K562 (cell line): ENCODE results near the gene RAB1B. TPM values are rescaled to one million over a fixed set of nuclear protein-coding genes. Genes with fewer than 3 reads are reported as not detected.

Source experiments
- FOXK1 ChIP-seq: sonication (generic); formaldehyde crosslinking; IDR thresholded peaks from 2 replicates; pipeline ENCODE4 v1.8.0; 2022; ENCODE audit warnings: missing genetic modification reagents, mild to moderate bottlenecking, borderline replicate concordance
- FOXM1 ChIP-seq, 2 experiments: fragments of 450-650 bp in 1 of 2; sonication (generic) in 1 of 2; formaldehyde crosslinking in 1 of 2; IDR thresholded peaks; 2 replicates each; pipeline versions ENCODE4 v1.6.1 to v1.9.0; 2017 to 2022; ENCODE audit warnings: low read depth in 2 of 2, mild to moderate bottlenecking in 2 of 2, missing genetic modification reagents in 1 of 2, moderate library complexity in 1 of 2
- GABPB1 ChIP-seq: sonication (generic); formaldehyde crosslinking; IDR thresholded peaks from 2 replicates; pipeline ENCODE4 v1.8.0; 2022; ENCODE audit warnings: mild to moderate bottlenecking, missing genetic modification reagents
- HDAC6 ChIP-seq: IDR thresholded peaks from 2 replicates; pipeline ENCODE4 v1.6.1; 2012; ENCODE audit warnings: low read depth, mild to moderate bottlenecking, control low read depth, inconsistent platforms, low read length, moderate library complexity
- HEY1 ChIP-seq: fragments of 250-450 bp; sonication (Bioruptor Pico); IDR thresholded peaks from 2 replicates; pipeline ENCODE4 v1.5.0; 2020; ENCODE audit warnings: mild to moderate bottlenecking, moderate library complexity, borderline replicate concordance
- HMGN3 ChIP-seq: IDR thresholded peaks from 2 replicates; pipeline ENCODE4 v1.6.1; 2011; ENCODE audit warnings: borderline replicate concordance, low read depth, mild to moderate bottlenecking, mixed read lengths, low read length; ENCODE audit not compliant: insufficient read length; ENCODE audit errors: extremely low read depth
- JUNB ChIP-seq: fragments of 450-650 bp; formaldehyde crosslinking; conservative IDR thresholded peaks from 2 replicates; pipeline ENCODE4 v1.4.0; 2020; ENCODE audit warnings: mild to moderate bottlenecking
- MAFF ChIP-seq: IDR thresholded peaks from 2 replicates; pipeline ENCODE4 v1.6.1; 2012; ENCODE audit warnings: low read length, improper control_type of control experiment
- MTA3 ChIP-seq: fragments of 450-650 bp; formaldehyde crosslinking; IDR thresholded peaks from 2 replicates; pipeline ENCODE4 v1.6.1; 2017; ENCODE audit warnings: mild to moderate bottlenecking, borderline replicate concordance
- NELFE ChIP-seq: IDR thresholded peaks from 2 replicates; pipeline ENCODE4 v1.6.1; 2011; ENCODE audit warnings: mild to moderate bottlenecking; ENCODE audit not compliant: insufficient read depth, insufficient read length
- PML ChIP-seq: IDR thresholded peaks from 2 replicates; pipeline ENCODE4 v1.6.1; 2012; ENCODE audit warnings: low read length, inconsistent platforms
- PTBP1 ChIP-seq: fragments of 200-400 bp; formaldehyde crosslinking; IDR thresholded peaks from 2 replicates; pipeline ENCODE4 v1.6.1; 2017; ENCODE audit warnings: low read depth, low read length
- SREBF1 ChIP-seq: fragments of 150-350 bp; IDR thresholded peaks from 2 replicates; pipeline ENCODE4 v1.6.1; 2014; ENCODE audit warnings: antibody characterized with exemption, low read depth, low read length, borderline replicate concordance
- ZNF316 ChIP-seq: fragments of 450-650 bp; IDR thresholded peaks from 2 replicates; pipeline ENCODE4 v1.6.1; 2016
- ZNF696 ChIP-seq: fragments of 250-450 bp; sonication (Bioruptor Pico); conservative IDR thresholded peaks from 2 replicates; pipeline ENCODE4 v1.4.0; 2020; ENCODE audit warnings: mild to moderate bottlenecking, moderate library complexity
- polyA plus RNA-seq, 8 experiments: library from polyadenylated mRNA; depleted of rRNA in 4 of 8; stranded (reverse) in 5 of 8; unstranded in 3 of 8; fragments of >200 nt; fragmentation: Nextera tagmentation in 2 of 8; fragmentation: Illumina TruSeq in 1 of 8; extraction: Ambion mirVana in 2 of 8; extraction: Trizol in 1 of 8; gene quantifications; 2 replicates each; pipeline versions ENCODE4 v1.2.1 to v1.2.3, GENCODE V29; 2011 to 2014; ENCODE audit warnings: inconsistent platforms in 1 of 8, missing spikeins in 1 of 8
- total RNA-seq, 7 experiments: library from RNA; depleted of rRNA in 6 of 7; stranded (reverse); fragments of >200 nt in 6 of 7; fragmentation: Illumina TruSeq in 2 of 7; extraction: Trizol in 2 of 7; gene quantifications; 2 replicates each; pipeline versions ENCODE4 v1.2.1 to v1.2.3, GENCODE V29; 2011 to 2021; ENCODE audit warnings: low replicate concordance in 1 of 7
- TF ChIP-seq, protein P1 (sequence below), 2 experiments: fragments of 250-450 bp in 1 of 2; fragments of 450-650 bp in 1 of 2; sonication (Bioruptor Pico) in 1 of 2; IDR thresholded peaks; 2 replicates each; pipeline versions ENCODE4 v1.6.1 to v1.8.0; 2016 to 2021; ENCODE audit warnings: mild to moderate bottlenecking in 2 of 2, moderate library complexity in 2 of 2, missing compliant biosample characterization in 1 of 2, missing genetic modification characterization in 1 of 2
- TF ChIP-seq, protein P2 (sequence below), 2 experiments: fragments of 450-650 bp; IDR thresholded peaks; 2 replicates each; pipeline ENCODE4 v1.6.1; 2016; ENCODE audit warnings: mild to moderate bottlenecking in 2 of 2, borderline replicate concordance in 1 of 2, low read depth in 1 of 2, moderate library complexity in 1 of 2

Gene RAB1B
- total and polyA plus RNA-seq, 9 of the 15 experiments (the other 6 are each of a cell fraction or from before 2014, with no cell fraction given) = 5.6 to 146 (median 98.6) TPM

DNA sequence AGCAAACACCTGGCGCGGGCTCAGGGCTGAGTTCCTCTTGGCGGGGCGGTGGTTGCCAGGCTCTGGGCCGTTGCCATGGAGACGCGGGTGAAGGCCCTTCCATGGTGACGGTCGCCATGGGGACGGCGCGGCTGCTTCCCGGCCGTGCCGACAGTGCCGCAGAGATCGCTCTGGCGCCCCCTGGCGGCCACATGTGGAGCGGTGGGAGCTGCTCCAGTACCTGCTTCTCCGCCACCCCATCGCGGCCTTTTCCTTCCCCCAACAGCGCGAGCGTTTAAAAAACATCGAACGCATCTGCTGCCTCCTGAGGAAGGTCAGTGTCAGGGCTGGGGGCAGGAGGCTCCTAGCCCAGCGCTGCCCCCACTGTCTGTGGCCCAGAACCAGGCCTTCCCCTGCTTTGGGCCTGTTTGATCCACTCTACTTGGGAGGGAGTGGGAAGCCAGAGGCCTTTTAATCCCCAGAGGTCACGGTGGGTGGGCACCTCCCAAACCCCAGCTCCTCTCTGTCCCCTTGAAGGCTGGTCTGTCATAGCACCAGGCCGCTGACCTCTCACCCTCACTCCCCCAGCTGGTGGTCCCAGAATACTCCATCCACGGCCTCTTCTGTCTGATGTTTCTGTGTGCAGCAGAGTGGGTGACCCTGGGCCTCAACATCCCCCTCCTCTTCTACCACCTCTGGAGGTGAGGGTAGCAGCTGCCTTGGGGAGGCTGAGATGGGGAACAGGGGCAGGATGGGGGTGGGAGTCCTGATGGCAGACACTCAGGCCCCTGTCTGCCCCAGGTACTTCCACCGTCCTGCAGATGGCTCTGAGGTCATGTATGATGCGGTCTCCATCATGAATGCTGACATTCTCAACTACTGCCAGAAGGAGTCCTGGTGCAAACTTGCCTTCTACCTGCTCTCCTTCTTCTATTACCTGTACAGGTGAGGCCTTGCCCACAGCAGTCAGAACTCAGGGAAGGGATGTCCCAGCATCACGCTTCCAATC lies 14.3 kb downstream of the RAB1B start (continued):
- TF ChIP-seq, protein P1, sequence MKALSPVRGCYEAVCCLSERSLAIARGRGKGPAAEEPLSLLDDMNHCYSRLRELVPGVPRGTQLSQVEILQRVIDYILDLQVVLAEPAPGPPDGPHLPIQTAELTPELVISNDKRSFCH (CRISPR knock-in tag; IDR thresholded peaks at IDR 0.05) = no peak
- TF ChIP-seq, protein P1 (tag; IDR thresholded peaks at IDR 0.05) = no peak
- TF ChIP-seq NELFE (no peak), PML (0 out of 2 replicates have a peak, but pooled peaks have one; percentile 13), ZNF696 (CRISPR knock-in tag) (no peak), HEY1 (no peak), HDAC6 (0 out of 2 replicates have a peak, but pooled peaks have one; percentile 69), MAFF (no peak), GABPB1 (CRISPR knock-in tag) (peak; percentile 77), HMGN3 (peak; percentile 83), ZNF316 (no peak), FOXK1 (CRISPR knock-in tag) (no peak), PTBP1 (no peak), MTA3 (peak; percentile 49; the same call in 1 of the 2 replicates), SREBF1 (no peak), JUNB (CRISPR knock-in tag) (no peak), FOXM1 (IDR thresholded peaks at IDR 0.05; ENCODE audit: low read depth) (no peak), FOXM1 (CRISPR knock-in tag; IDR thresholded peaks at IDR 0.05; ENCODE audit: low read depth) (0 out of 2 replicates have a peak, but pooled peaks have one; percentile 7)
- TF ChIP-seq, protein P2, sequence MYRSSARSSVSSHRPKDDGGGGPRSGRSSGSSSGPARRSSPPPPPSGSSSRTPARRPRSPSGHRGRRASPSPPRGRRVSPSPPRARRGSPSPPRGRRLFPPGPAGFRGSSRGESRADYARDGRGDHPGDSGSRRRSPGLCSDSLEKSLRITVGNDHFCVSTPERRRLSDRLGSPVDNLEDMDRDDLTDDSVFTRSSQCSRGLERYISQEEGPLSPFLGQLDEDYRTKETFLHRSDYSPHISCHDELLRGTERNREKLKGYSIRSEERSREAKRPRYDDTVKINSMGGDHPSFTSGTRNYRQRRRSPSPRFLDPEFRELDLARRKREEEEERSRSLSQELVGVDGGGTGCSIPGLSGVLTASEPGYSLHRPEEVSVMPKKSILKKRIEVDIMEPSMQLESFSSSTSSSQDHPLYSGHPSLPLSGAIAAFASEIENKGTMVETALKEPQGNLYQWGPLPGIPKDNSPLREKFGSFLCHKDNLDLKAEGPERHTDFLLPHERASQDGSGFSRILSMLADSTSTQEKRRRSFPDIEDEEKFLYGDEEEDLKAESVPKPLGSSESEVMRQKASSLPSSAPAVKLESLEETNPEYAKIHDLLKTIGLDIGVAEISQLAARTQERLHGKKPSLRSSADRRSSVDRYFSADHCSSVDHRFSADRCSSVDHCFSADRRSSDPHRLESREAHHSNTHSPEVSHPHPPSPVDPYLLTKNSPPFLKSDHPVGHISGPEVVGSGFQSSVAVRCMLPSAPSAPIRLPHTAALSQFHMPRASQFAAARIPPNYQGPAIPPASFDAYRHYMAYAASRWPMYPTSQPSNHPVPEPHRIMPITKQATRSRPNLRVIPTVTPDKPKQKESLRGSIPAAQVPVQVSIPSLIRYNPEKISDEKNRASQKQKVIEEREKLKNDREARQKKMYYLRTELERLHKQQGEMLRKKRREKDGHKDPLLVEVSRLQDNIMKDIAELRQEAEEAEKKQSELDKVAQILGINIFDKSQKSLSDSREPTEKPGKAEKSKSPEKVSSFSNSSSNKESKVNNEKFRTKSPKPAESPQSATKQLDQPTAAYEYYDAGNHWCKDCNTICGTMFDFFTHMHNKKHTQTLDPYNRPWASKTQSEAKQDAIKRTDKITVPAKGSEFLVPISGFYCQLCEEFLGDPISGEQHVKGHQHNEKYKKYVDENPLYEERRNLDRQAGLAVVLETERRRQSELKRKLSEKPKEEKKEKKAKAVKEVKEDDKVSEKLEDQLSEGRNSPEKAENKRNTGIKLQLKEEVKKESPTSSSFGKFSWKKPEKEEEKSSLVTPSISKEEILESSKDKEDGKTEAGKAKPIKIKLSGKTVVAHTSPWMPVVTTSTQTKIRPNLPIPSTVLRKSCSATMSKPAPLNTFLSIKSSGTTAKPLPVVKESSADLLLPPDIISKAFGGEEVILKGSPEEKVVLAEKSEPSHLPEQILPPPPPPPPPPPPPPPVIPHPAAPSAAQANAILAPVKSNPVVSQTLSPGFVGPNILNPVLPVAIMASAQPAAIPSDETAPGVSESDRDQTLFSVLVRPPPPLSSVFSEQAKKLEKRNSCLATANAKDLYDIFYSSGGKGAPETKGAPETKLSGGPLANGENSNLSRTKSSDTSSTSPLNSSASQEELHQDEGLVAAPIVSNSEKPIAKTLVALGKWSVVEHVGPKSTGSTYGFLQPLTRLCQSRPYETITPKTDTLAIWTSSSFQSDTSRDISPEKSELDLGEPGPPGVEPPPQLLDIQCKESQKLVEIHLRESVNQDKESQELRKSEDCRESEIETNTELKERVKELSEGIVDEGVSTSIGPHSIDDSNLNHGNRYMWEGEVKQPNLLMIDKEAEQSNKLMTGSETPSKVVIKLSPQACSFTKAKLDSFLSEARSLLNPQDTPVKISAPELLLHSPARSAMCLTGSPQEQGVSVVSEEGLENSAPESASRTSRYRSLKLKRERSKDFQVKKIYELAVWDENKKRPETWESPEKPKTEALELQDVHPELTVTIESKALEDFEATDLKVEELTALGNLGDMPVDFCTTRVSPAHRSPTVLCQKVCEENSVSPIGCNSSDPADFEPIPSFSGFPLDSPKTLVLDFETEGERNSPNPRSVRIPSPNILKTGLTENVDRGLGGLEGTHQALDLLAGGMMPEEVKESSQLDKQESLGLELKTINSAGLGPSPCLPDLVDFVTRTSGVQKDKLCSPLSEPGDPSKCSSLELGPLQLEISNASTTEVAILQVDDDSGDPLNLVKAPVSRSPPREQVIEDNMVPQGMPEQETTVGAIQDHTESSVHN (IDR thresholded peaks at IDR 0.05; ENCODE audit: borderline replicate concordance in 1 of 2, low read depth in 1 of 2) = no peak
